Left lung (tissue), 10 donors: ENCODE measurements around the gene DDRGK1. TPM values are rescaled to one million over a fixed set of nuclear protein-coding genes. Genes with fewer than 3 reads are reported as not detected.

Experiments
- ATAC-seq: fragments of 200-7000 bp; cut with Tn5 transposase; one replicate; pipeline ENCODE4 v1.9.1; 2020; ENCODE audit warnings: moderate library complexity
- DNase-seq, 4 donors: peaks; one replicate each; pipeline ENCODE4 v3.0.0-alpha.2; 2013 to 2020
- H3K27ac ChIP-seq, 2 donors: fragments of 200-600 bp; sonication (generic) in 1 of 2; one replicate each; pipeline versions ENCODE4 v1.5.0 to v1.8.0; 2020 to 2021
- H3K27me3 ChIP-seq, 2 donors: fragments of 200-600 bp; sonication (generic) in 1 of 2; one replicate each; pipeline versions ENCODE4 v1.5.0 to v1.8.0; 2020 to 2021
- H3K36me3 ChIP-seq, 2 donors: fragments of 200-600 bp; sonication (generic) in 1 of 2; one replicate each; pipeline versions ENCODE4 v1.5.0 to v1.8.0; 2020 to 2021
- H3K4me1 ChIP-seq, 2 donors: fragments of 200-600 bp; one replicate each; pipeline ENCODE4 v1.8.0; 2021
- H3K4me3 ChIP-seq, 2 donors: fragments of 200-600 bp; sonication (generic) in 1 of 2; one replicate each; pipeline versions ENCODE4 v1.5.0 to v1.8.0; 2020 to 2021; ENCODE audit warnings: mild to moderate bottlenecking in 1 of 2
- H3K9me3 ChIP-seq, 2 donors: fragments of 200-600 bp; sonication (generic) in 1 of 2; one replicate each; pipeline versions ENCODE4 v1.5.0 to v1.8.0; 2020 to 2021
- CTCF ChIP-seq, 2 donors: fragments of 200-600 bp; sonication (generic) in 1 of 2; IDR thresholded peaks; one replicate each; pipeline versions ENCODE4 v1.5.0 to v1.8.0; 2021; ENCODE audit warnings: antibody characterized with exemption in 2 of 2
- intact Hi-C, 2 donors: fragments of 100-400 bp; cut with DNase I; formaldehyde crosslinking; loops; one replicate each; pipeline versions ENCODE4 v1.11.2 to v1.14.2; 2022
- polyA plus RNA-seq, 6 donors: library from polyadenylated mRNA; unstranded; fragments of 120-200 nt; gene quantifications; one replicate each; pipeline ENCODE4 v1.2.1, GENCODE V29; 2013; ENCODE audit not compliant: insufficient read length in 6 of 6
- total RNA-seq, 2 donors: library from RNA; stranded (reverse); fragmentation: NEBNext Ultra II Directional; extraction: Animal tissue kit (Norgen Biotek cat#: 25700); gene quantifications; one replicate each; pipeline ENCODE4 v1.2.1, GENCODE V29; 2021
- donor health status: DM: no; HTN: yes; CAD: no.
- donor health status: DM: no; HTN: no; CAD: no.

DDRGK1 gene
- total and polyA plus RNA-seq, 8 donors, result 46.6 to 107 (median 50.4) TPM

DNA sequence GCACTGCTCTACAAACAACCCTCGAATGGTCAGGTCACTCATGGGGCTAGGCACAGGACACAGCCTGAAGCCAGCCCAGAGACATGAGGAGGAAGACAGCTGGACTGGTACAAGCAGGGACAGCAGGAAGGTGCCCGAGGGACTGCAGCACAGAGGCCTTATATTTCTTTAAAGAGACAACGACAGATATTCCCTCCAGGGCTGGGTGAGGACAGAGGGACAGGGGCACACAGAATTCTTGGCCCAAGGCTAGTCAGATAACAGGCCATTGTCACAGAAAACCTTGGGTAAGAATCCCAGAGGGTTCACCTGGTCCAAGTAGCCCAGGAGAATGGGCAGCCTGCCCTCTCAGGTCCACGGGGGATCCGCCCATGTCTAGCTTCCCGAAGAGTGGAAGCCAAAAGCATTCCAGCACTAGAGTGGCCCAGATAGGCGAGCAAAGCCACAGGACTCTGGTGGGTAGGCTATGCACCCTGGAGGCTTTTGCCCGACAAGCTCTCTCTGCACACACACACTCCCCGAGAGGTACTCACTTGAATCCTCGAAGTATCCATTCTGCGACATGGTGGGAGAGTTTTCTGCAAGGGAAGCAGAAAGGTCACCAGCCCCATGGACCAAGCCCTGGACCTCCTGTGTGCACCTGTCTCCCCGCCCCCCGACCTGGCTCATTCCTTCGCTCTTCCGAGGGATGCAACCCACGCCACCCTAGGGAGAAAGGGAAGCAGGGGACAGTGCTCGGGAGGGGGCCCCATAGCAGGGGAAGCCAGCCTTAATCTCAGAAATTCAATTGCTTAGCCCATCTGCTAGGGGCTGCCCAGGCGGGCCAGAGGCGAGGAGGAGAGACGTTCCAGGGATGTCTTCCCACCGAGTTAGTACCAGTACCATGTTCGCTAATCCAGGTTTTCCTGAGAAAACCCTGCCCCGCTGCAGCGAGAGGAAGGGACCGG is 32.8 kb upstream of the DDRGK1 start:
- Histone ChIP-seq H3K27ac (no peak overlapping the region), H3K27me3 (peaks cover 19 to 80% of the 10 kb centered on the region in 2 donors), H3K4me3 (peak overlapping the region in 1 of 2 donors; percentile 79), H3K36me3 (no peaks in the 10 kb centered on the region), H3K4me1 (peaks cover 8 to 28% of the 10 kb centered on the region in 2 donors), H3K9me3 (no peaks in the 10 kb centered on the region)
- DNase-seq (no peak), ATAC-seq (no peak)
- no peak for TF ChIP-seq CTCF (IDR thresholded peaks at IDR 0.05)
- intact Hi-C loops, result no loop called here

DNA sequence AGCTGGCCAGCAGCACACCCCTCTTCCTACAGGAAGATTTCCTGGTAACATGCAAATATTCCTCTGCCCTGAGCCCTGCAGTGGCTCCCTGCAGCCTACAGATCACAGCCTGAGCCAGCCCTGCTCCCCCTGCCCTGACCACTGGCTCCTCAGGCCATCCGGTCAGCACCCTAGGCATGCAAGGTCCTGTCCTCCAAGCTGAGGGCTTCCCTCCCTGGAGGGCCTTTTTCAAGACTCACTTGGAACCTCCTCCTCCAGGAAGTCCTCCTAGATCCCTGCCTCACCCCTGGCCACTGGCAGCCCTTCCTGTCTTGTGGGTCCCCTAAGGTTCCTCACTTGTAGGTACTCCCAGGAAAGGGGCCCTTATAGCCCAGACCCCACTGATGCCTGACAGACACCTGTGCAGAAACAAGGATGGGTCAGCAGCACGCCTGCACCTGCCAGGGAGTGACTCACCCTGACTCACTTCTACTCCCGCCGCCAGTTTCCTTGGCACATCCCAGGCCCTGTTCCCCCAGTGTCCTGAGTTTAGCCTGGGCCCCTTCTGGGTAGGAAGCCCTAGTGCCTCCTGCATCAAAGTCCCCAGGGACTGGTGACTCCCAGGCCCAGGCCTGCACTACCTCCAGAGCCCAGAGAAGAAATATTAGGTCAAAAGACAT is 31.3 kb upstream of the DDRGK1 start:
- intact Hi-C loops, result no loop called here
- peaks cover 8 to 28% of the 10 kb centered on the region in 2 donors for H3K4me1 ChIP-seq
- no peak overlapping the region for H3K27ac ChIP-seq
- no peaks in the 10 kb centered on the region for H3K36me3 ChIP-seq
- ATAC-seq (no peak), DNase-seq (no peak)
- H3K4me3 ChIP-seq, result no peak overlapping the region
- H3K27me3 ChIP-seq, result peaks cover 19 to 65% of the 10 kb centered on the region in 2 donors
- H3K9me3 ChIP-seq, result no peaks in the 10 kb centered on the region
- TF ChIP-seq CTCF (IDR thresholded peaks at IDR 0.05), result no peak

GRCh38 chr20:3233991-3234498 is 29.6 kb upstream of the DDRGK1 start:
- H3K27ac ChIP-seq, result no peak overlapping the region
- H3K36me3 ChIP-seq, result no peaks in the 10 kb centered on the region
- ATAC-seq (no peak), DNase-seq (peak in 1 of 4 donors; percentile 76)
- peaks cover 19 to 47% of the 10 kb centered on the region in 2 donors for H3K27me3 ChIP-seq
- no peak overlapping the region for H3K4me3 ChIP-seq
- no peak for TF ChIP-seq CTCF (IDR thresholded peaks at IDR 0.05)
- intact Hi-C loops, result no loop called here
- no peaks in the 10 kb centered on the region for H3K9me3 ChIP-seq
- peaks cover 8 to 15% of the 10 kb centered on the region in 2 donors for H3K4me1 ChIP-seq

- no peak overlapping the region for H3K27ac ChIP-seq
- H3K9me3 ChIP-seq, result no peaks in the 10 kb centered on the region
- intact Hi-C loops, result no loop called here
- H3K4me1 ChIP-seq, result peaks cover 6 to 9% of the 10 kb centered on the region in 2 donors
- DNase-seq (peak in 1 of 4 donors; percentile 56), ATAC-seq (no peak)
- no peak overlapping the region for H3K4me3 ChIP-seq
- H3K27me3 ChIP-seq, result peaks cover 17 to 40% of the 10 kb centered on the region in 2 donors
- TF ChIP-seq CTCF (IDR thresholded peaks at IDR 0.05), result no peak
- no peaks in the 10 kb centered on the region for H3K36me3 ChIP-seq
Observed at GRCh38 chr20:3233131-3233990, 28.9 kb upstream of the DDRGK1 start.
